HG02943 (cell line): ENCODE data around the gene COLGALT1.

Source experiments
- ATAC-seq: cut with Tn5 transposase; IDR thresholded peaks from one replicate; pipeline ENCODE4 v1.9.1; 2021; ENCODE audit warnings: mild to moderate bottlenecking, low read depth, moderate library complexity; ENCODE audit not compliant: unreplicated experiment

COLGALT1 gene

DNA sequence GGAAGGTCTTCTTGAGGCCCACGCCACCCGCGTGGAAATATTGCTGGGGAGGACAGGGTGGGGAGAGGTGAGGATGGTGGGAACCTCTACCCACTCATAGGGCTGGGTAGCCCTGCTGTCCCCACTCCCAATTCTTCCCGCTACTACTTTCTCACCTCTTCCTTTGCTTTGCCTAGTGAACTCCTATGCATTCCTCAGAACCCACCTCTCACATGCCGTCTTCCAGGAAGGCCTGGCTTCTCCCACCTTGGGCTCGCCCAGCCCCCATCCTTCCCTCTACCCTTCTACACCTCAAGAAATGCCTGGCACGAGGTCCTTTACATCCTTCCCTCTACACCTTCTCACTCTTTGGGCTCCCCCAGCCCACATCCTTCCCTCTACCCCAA is 62.4 kb downstream of the COLGALT1 start:
- no peak for ATAC-seq

DNA sequence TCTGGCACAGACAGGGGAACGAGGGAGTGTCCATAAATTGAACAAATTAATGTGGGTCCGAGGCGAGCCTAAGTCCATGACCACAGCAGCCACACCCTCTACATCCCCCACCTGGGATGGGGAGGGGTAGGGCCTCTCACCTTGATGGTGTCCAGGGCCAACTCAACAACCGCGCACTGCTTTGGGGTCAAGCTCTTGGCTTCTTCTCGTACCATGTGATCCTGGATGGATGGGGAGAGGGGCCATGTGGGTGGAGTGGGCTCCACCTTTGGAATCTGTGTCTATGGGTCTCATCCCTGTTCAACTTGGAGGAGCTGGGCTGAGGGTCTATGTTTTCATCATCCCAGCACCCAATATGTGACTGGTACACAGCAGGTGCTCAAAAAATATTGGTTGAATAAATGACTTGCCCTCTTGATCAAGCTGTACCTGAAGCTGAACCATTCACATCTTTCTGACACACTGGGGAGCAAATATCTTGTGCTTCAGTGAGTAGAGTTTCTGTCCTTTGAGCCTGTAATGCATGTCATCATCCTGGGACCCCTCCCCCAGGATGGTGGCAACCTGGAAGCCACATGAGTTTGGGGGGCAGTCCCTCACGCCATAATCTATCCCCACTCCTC is 62.9 kb downstream of the COLGALT1 start:
- ATAC-seq: no peak

DNA sequence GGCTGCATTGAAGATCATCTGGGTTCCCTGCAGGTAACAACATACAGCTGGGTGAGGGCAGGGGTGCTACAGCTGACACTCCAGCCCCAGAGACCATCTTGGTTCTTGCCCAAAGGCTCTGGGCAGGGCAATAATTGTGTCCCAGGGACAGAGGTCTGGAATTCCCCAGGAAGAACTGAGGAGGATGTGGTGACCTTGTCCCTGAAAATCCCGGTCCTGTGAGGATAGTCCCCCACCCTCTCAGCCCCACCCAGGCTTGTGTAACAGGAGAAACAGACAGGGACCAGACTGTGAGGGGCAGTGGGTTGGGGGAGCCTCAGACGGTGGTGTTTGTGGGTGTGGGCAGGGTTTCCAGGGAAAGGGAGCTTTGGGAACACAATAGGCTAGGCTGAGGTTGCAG is 63.5 kb downstream of the COLGALT1 start:
- ATAC-seq: no peak

DNA sequence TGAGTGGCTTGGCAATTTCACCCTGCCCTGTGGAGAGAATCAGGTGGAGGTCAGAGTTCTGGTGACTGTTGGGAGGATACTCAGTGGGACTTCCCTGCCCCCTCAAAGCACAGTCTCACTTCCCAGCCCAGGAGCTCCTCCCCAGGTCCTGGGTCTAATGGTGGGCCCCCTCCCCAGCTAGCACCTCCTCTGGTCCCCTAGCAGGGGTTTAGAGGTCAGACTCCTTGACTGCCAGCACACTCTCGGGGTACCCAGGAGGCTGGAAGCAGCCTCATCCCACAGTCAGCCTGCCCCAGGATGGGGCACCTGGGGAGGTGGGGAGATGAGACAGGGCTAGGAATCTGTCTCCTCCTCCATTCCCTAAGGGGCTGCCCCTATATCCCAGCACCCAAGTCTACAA is 65.2 kb downstream of the COLGALT1 start:
- no peak for ATAC-seq

DNA sequence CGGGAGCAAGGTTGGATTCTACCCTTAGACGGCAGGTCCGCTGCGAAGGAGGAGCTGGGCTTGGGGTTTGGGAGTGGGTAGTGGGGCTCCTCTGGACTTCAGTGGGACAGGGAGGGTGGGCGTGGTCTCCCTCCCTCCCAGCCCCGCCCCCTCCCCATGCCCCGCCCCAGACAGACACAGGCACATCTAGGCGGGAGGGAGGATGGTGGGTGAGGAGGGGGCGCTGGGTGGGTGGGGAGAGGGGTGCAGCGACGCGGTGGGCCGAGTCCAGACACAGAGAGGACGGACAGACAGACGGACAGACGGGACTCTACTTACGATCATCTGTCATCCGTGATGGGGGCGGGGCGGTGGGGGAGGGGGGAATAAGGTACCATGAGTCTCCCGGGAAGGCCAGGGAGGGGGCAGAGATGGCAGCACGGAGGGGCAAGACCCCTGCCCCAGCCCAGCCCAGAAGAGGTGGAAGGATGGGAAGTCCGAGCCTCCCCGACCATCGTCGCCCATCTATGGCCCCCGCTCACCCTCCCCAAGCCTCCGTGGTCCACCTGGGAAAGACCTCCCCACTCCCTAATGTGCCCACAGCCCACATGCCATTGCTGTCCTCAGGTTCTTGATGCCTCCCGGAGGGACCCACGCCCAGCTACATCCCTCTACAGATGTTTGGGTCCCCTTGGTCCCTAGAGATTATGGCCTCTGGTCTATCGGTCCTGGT is 67.9 kb downstream of the COLGALT1 start:
- ATAC-seq: no peak

DNA sequence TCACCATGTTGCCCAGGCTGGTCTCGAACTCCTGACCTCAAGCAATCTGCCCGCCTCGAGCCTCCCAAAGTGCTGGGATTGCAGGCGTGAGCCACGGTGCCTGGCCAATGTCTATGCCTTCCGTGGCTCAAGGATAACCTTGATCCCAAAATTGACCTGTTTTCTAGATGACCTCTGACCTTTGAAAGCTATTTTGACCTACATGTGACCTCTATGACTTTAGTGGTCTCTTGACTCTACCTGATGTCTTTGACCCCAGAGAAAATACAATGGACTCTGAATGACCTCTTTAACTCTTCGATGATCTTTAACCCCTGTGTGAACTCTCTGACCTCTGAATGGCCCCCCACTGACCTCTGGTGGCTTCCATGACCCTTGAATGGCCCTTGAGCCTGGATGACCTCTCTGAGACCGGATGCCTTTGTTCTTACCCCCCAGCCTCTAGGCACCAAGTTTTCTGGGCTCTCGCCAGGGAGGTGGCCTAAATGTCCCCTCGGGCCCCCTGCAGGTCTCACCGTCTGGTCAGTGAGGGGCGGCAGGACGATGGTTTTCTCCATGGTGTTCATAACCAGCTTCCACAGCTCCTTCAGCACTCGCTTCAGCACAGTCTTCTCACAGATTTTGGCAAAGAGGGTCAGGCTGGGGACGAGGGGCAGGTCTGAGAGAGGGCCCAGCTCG is 69.0 kb downstream of the COLGALT1 start:
- no peak for ATAC-seq

DNA sequence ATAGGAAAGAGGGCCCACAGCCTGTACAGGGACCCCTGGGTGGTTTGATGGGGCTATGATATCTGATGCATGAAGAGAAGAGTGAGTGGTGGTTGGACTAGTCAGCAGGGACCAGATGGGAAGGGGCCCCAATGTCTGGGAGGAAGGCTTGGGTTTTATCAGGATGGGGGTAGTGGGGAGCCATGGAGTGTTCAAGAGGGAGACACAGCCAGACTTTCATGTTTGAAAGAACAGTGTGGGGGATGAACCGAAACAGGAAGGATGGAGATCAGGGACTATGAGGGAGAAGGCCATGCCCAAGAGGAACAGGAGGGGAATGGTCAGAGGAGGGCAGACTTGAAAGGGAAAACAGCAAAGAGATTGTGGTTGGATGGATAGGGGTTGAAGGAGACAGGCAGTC is 69.6 kb downstream of the COLGALT1 start:
- no peak for ATAC-seq

DNA sequence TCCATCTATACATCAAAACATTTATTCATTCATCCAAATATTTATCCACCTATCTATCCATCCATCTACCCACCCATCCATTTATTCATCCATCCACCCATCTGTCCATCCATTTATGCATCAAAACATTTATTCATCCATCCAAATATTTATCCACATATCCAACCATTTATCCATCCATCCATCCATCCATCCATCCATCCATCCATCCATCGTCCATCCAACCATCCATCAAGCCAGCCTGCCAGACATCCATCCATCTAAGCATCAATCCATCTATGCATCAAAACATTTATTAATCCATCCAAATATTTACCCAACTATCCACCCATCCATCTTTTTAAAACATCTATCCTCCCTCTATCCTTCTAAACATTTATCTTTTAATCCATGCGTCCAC is 70.5 kb downstream of the COLGALT1 start:
- no peak for ATAC-seq

DNA sequence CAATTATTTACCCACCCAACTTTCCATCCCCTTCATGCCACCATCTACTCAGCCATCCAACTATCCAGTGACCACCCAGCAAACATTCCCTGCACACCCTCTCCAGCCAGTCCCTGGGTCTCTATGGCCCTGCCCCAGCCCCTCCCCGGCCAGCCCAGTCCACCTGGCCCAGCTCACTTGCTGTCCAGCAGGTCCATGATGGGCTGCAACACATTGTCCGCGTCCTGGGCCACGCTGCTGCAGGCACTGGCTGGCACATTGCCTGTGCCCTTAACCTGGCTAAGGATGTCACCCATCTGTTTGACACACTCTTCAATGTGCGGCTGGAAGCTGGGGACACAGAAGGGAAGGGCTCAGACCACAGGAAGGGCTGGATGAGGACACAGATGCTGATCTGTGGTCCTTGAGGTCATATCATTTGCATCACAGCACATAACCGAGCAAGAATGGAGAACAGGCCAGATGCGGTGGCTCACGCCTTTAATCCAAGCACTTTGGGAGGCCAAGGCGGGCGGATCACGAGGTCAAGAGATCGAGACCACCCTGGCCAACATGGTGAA is 71.1 kb downstream of the COLGALT1 start:
- no peak for ATAC-seq

DNA sequence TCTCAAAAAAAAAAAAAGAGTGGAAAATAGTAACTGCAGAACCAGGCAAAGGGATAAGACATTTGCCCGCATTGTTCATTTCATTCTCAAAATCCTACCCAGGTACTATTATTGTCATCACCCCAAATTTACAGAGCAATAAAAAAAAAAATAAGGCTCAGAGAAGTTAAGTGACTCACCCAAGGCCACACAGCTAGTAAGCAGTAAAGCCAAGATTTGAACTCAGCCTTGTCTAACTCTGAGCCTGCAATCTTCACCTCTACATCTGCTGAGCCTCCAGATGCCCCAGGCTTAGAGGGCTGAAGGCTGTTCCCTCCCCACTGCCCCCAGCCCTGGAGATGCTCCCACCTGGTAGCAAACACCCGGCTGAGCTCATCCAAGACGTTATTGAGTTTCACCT is 71.7 kb downstream of the COLGALT1 start:
- ATAC-seq: no peak

DNA sequence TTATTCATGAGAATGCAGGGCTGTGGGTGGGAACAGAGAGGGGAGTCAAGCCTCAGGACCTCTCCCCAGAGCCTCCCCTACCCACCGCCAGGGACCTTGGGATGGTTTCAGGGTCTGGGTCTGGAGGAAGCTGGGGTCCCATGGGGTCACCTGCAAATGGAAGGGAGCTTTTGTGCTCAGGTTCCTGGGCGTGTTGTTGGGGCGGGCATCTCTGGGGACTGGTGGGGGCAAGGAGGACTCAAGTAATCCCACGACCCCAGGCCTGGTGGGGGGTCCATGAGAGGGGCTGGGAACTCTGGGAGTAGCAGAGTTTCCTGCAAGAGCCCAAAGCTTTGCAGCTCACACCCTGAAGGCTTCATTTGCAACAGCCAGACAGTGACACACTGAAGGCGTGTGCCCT is 72.5 kb downstream of the COLGALT1 start:
- ATAC-seq: no peak

DNA sequence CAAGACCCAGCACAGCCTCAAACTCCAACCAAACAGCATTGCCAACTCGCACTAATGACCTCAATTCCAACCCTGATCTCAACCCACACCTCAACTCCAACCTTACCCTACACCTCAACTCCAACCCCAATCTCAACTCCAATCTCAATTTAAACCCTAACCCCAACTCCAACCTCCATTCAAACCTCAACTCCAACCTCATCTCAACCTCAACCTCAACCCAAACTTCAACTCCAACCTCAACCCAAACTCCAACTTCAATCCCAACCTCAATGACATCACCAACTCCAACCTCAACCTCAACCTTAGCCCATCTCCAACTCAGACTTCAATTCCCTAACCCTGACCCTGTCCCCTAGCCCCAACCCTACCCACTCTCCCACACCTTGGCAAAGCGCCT is 74.3 kb downstream of the COLGALT1 start:
- ATAC-seq: no peak

DNA sequence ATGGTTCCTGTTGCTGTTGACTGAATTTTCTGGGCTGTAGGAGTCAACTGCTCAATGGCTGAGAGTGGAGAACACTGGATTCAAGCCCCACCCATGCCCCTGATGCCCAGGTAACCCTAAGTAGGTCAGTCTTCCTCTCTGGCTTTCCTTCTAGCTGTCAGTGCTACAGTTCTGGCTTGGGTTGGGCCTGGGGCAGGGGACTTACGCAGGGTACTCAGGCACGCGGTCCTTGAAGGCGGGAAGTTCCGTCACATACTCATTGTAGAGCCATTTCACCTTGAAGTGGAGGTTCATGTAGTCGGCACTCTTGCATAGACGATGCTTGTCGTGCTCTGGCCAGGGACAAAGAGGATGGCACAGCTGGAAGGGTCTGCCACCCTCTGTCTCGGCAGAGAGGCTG is 77.1 kb downstream of the COLGALT1 start:
- ATAC-seq: no peak
